Measurements from ENCODE around the gene SH3BP4.
"Not testable (repeated sequence)": the region's sequence is repeated elsewhere in the genome, so short reads cannot be mapped to it uniquely, and the experiment has no call there.

The SH3BP4 gene

DNA sequence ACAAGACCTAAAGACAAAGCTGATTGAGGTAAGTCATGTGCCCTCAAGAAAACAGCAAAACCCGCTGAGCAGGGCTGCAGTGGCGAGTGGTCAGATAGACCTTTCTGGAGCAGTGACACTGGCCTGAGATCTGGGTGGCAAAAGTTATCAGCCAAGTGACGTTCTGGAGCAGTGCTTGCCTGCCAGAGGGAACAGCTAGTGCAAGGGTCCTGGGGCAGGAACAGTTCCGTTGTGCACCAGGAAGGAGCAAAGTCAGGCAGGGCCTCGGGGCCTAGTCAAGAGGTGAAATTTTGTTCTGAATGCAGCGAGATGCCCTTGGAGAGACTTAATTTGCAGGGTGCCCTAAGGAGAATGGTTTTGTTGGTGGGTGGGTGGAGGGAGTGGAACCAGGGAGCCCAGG, 67.0 kb downstream of the SH3BP4 start:
- Mint-ChIP-seq H3K36me3 (no peaks in the 10 kb centered on the region), H3K27ac (no peak overlapping the region), H3K4me1 (ENCODE audit: low read depth) (no peaks in the 10 kb centered on the region), H3K4me3 (no peak overlapping the region), H3K27me3 (peaks cover 1% of the 10 kb centered on the region), H3K9me3 (ENCODE audit: low read depth) (no peaks in the 10 kb centered on the region)

DNA sequence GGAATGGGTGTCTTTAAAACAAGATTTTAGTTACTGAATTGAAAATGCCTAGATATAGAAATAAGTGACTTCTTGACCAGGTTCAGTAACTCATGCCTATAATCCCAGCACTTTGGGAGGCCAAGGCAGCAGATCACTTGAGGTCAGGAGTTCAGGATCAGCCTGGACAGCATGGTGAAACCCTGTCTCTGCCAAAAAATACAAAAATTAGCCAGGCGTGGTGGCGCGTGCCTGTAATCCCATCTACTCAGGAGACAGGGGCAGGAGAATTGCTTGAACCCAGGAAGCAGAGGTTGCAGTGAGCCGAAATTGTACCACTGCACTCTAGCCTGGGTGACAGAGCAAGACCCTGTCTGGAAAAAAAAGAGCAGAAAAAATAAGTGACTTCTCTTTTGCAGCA, 68.3 kb downstream of the SH3BP4 start:
- not testable (repeated sequence) for H3K27me3 Mint-ChIP-seq; H3K9me3 Mint-ChIP-seq (ENCODE audit: low read depth); H3K36me3 Mint-ChIP-seq; H3K4me3 Mint-ChIP-seq; H3K4me1 Mint-ChIP-seq (ENCODE audit: low read depth); H3K27ac Mint-ChIP-seq

DNA sequence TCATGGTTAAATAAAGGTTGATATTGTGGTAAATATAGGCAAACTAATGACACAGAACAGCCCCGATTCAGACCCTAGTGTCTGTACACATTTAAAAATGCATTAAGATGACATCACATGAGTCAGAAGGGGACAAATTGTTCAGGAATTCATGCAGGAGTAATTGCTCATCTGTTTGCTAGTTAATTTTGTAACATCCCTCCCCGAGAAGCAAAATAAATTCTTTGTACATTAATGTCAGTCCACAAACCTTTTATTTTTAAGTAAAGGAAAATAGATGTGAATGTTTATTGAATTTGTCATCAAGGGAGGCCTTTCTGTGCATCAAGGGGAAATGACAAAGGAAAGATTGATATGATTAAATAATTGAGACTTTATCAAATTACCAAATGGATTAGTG, 69.9 kb downstream of the SH3BP4 start:
- Mint-ChIP-seq H3K27ac (no peak overlapping the region), H3K36me3 (no peaks in the 10 kb centered on the region), H3K9me3 (ENCODE audit: low read depth) (no peaks in the 10 kb centered on the region), H3K27me3 (no peaks in the 10 kb centered on the region), H3K4me1 (ENCODE audit: low read depth) (no peaks in the 10 kb centered on the region), H3K4me3 (no peak overlapping the region)

DNA sequence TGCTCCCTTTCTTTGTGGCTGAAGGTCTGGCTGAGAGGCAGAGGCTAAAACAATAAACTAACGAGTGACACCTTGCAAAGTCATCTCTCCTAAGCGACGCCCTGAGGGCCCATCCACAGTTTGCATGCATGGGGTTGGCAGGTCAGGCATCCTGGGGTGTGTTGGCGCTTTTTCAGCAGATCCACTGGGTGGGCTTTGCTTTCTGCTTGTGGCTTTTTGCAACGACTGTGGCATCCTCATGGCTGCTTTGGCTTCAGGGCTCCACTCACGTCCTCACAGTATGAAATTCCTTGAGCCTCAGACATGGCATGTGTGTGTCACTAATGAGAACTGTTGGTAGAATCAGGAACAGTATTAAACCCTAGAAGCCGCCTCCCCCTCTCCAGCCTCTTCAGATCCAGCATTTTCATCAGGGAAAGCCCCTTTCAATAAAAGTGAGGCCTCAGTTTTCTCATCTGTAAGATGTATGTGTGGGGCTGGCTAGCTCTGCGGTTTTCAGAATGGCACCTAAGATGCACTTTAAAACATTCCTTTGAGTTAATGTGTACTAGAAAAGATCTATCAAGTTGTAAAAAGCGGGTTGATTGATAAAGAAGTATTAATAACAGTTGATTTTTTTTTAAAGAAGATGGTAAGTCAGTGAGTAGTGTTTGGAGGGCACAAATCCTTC, 72.5 kb downstream of the SH3BP4 start:
- no peaks in the 10 kb centered on the region for H3K4me1 Mint-ChIP-seq (ENCODE audit: low read depth)
- H3K36me3 Mint-ChIP-seq: no peaks in the 10 kb centered on the region
- H3K27ac Mint-ChIP-seq: no peak overlapping the region
- no peak overlapping the region for H3K4me3 Mint-ChIP-seq
- peaks cover 2% of the 10 kb centered on the region for H3K27me3 Mint-ChIP-seq
- H3K9me3 Mint-ChIP-seq (ENCODE audit: low read depth): no peaks in the 10 kb centered on the region

- Mint-ChIP-seq H3K4me1 (ENCODE audit: low read depth) (no peaks in the 10 kb centered on the region), H3K4me3 (no peak overlapping the region), H3K27ac (no peak overlapping the region), H3K36me3 (no peaks in the 10 kb centered on the region), H3K9me3 (ENCODE audit: low read depth) (no peaks in the 10 kb centered on the region), H3K27me3 (peaks cover 2% of the 10 kb centered on the region)
These were observed 73.3 kb downstream of the SH3BP4 start for GRCh38 chr2:235024931-235025773.

DNA sequence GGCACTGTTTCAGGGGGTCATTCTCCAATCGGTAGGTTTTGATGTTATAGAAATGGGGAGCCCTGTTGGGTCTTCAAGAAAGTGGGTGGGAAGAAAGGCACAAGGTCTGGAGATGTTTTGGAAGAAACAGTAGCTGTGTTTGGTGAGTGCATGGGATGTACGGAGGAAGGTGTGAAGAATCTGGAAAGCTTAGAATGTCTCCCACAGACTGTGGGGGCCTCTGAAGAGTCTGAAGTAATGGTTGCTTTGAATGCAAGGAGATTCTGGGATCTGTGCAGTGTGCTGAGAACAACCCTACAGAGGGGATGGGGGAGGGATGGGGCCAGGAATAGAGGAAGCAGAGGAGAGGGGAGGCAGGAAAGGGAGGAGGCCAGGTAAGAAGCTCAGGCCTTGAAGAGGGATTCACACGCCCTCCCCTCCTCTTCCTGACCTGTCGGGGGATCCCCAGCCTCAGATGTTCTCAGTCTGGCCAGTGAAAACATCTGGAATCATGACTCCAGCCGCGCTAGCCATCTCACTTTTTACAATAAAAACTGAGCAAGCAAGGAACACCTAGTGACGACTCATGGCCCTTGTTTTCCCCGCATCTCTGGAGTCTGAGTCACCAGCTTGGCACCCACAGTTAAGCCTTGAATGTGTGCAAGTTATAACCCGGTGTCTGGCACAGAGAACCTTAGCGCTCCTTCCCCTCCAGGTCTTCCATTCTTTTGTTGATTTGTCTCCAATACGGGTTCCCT, 74.2 kb downstream of the SH3BP4 start:
- no peak overlapping the region for H3K4me3 Mint-ChIP-seq
- H3K27me3 Mint-ChIP-seq: peaks cover 2% of the 10 kb centered on the region
- no peak overlapping the region for H3K27ac Mint-ChIP-seq
- no peaks in the 10 kb centered on the region for H3K9me3 Mint-ChIP-seq (ENCODE audit: low read depth)
- H3K4me1 Mint-ChIP-seq (ENCODE audit: low read depth): no peaks in the 10 kb centered on the region
- no peaks in the 10 kb centered on the region for H3K36me3 Mint-ChIP-seq

DNA sequence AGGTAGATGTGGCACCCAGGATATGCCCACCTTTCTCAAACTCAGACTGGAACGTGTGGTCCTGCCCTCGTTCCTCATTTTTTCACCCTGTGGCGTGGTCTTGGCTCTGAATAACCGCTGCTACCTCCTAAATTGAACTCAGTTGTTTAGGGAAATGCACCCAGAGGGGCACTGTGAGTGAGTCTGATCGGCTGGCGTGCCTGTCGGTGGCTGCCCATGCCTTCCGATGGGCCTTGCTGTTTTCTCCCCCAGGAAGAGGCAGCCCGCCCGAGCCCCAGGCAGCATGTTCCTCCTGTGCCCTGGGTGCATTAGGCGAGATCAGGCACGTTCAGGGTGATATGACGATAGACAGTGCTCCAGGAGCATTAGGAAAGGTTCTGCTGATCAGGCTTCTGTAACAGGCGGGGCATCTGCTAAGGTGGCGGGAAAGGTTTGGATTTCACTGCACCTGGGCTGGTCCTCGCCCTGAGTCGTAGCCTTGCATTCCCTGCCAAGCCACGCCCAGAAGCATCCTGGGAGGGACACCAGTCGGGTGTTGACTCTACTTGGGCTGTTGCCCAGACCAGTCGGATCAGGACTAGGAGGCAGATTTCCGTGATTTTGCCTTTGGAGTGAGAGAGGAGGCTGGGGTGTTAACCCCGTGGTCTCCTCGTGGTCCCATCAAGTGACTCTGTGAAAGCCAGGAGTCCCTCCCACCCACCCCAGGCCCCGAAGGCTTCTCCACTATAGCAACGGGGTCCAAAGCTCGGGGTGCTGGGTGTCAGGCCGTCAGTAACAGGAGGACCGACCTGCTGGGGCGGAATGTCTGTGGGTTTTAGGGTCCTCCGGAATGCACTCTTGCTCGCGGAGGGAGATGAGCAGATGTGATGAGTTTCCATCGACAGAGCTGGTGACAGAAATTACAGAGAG, 75.1 kb downstream of the SH3BP4 start:
- no peaks in the 10 kb centered on the region for H3K4me1 Mint-ChIP-seq (ENCODE audit: low read depth)
- no peak overlapping the region for H3K27ac Mint-ChIP-seq
- peaks cover 2% of the 10 kb centered on the region for H3K27me3 Mint-ChIP-seq
- no peaks in the 10 kb centered on the region for H3K9me3 Mint-ChIP-seq (ENCODE audit: low read depth)
- no peak overlapping the region for H3K4me3 Mint-ChIP-seq
- H3K36me3 Mint-ChIP-seq: no peaks in the 10 kb centered on the region

DNA sequence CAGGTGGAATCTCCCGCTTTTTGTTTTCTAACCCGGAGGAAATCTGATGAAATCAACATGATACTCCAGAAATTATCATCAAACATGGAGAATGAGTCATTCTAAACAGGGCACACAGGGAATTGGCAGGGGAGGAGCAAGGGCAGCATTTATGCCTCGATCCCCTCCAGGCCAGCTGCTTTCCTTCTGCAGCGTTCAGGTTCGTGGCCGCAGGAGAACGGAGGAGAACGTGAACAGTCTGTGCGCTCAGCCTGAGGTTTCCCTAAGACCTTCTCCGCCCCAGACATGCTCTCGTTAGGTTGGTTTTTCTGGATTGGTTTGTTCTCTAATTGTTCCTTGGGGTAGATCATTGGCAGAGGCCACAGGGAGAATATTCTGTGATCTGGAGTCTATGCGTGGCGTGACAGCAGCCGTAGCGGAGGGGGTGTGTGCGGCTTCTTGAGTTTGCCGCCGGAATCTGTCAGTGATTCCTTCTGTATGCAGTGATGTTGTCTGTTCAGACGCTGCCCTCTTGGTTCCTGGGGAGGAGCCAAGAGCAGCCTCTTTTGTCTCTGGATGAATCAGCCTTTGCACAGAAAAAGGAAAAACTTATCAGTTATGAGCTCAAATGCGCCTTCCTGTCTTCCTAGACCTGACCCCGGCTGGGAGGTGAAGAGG, 75.9 kb downstream of the SH3BP4 start:
- H3K27ac Mint-ChIP-seq: no peak overlapping the region
- H3K4me3 Mint-ChIP-seq: no peak overlapping the region
- no peaks in the 10 kb centered on the region for H3K9me3 Mint-ChIP-seq (ENCODE audit: low read depth)
- no peaks in the 10 kb centered on the region for H3K4me1 Mint-ChIP-seq (ENCODE audit: low read depth)
- H3K27me3 Mint-ChIP-seq: peaks cover 2% of the 10 kb centered on the region
- H3K36me3 Mint-ChIP-seq: no peaks in the 10 kb centered on the region

DNA sequence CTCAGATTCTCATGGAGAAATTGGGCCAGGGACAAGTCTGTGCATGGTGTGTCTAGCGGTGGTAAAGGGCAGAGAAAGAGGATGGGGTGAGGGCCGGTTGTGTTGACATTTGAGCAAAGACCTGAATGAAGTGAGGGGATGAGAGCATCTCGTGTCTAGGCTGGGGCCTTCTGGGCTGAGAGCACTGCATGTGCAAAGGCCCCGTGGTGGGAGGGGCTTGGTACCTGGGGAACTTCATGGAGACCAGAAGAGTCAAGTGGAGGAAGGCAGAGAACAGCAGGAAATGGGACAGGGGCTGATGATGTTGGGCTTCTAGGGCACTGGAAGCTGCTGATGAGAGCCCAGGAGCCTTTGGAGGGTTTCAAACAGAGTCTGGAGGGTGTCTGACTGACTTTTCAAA, 76.8 kb downstream of the SH3BP4 start:
- no peaks in the 10 kb centered on the region for H3K4me1 Mint-ChIP-seq (ENCODE audit: low read depth)
- H3K36me3 Mint-ChIP-seq: no peaks in the 10 kb centered on the region
- no peak overlapping the region for H3K27ac Mint-ChIP-seq
- peaks cover 2% of the 10 kb centered on the region for H3K27me3 Mint-ChIP-seq
- no peak overlapping the region for H3K4me3 Mint-ChIP-seq
- no peaks in the 10 kb centered on the region for H3K9me3 Mint-ChIP-seq (ENCODE audit: low read depth)

DNA sequence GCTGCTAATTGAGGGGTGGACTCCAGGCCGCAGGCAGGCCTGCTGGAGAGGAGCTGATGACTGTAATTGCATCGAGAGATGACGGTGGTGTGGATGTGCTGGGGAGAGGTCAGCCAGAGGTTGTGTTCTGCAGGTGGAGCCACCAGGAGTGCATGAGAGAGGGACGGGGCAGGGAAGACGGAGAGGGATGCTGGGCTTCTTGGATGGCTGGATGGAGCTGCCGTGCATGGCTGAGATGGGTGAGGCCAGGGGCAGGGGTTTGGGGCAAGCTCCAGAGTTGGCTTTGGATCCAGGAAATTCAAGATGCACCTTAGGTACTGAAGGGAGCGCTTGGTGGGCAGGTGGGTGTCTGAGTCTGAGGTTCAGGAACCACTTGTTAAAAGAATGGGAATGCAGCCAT, 77.2 kb downstream of the SH3BP4 start:
- H3K4me1 Mint-ChIP-seq (ENCODE audit: low read depth): no peaks in the 10 kb centered on the region
- H3K9me3 Mint-ChIP-seq (ENCODE audit: low read depth): no peaks in the 10 kb centered on the region
- peaks cover 2% of the 10 kb centered on the region for H3K27me3 Mint-ChIP-seq
- H3K36me3 Mint-ChIP-seq: no peaks in the 10 kb centered on the region
- no peak overlapping the region for H3K27ac Mint-ChIP-seq
- H3K4me3 Mint-ChIP-seq: no peak overlapping the region

- Mint-ChIP-seq H3K27me3 (peaks cover 2% of the 10 kb centered on the region), H3K9me3 (ENCODE audit: low read depth) (no peaks in the 10 kb centered on the region), H3K27ac (no peak overlapping the region), H3K36me3 (no peaks in the 10 kb centered on the region), H3K4me1 (ENCODE audit: low read depth) (no peaks in the 10 kb centered on the region), H3K4me3 (no peak overlapping the region)
These were observed 78.3 kb downstream of the SH3BP4 start for GRCh38 chr2:235030126-235030525.

DNA sequence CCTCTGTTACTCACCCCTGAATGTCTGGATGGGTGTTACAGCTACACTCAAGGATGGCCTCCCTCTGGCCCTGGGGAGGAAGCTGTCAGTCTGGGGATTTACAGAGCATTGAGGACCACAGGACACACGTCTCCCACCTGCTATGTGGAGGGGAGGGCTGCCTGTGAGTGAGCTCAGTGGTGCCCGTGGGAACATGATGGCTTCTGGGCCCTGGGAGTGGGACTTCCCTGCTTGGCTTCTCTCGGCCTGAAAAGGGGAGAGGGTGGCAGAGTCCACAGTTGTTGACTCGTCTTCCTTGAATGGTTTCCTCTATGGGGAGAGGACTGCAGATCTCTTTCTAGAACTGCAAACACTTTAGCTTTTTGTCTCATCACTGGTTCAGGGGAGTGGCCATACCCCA, 79.1 kb downstream of the SH3BP4 start:
- Mint-ChIP-seq H3K27me3 (peaks cover 2% of the 10 kb centered on the region), H3K4me3 (no peak overlapping the region), H3K4me1 (ENCODE audit: low read depth) (no peaks in the 10 kb centered on the region), H3K9me3 (ENCODE audit: low read depth) (no peaks in the 10 kb centered on the region), H3K36me3 (no peaks in the 10 kb centered on the region), H3K27ac (no peak overlapping the region)

GRCh38 chr2:235031686-235032373, 80.0 kb downstream of the SH3BP4 start:
- H3K9me3 Mint-ChIP-seq (ENCODE audit: low read depth): no peaks in the 10 kb centered on the region
- H3K27ac Mint-ChIP-seq: no peak overlapping the region
- peaks cover 2% of the 10 kb centered on the region for H3K27me3 Mint-ChIP-seq
- no peaks in the 10 kb centered on the region for H3K4me1 Mint-ChIP-seq (ENCODE audit: low read depth)
- H3K4me3 Mint-ChIP-seq: no peak overlapping the region
- no peaks in the 10 kb centered on the region for H3K36me3 Mint-ChIP-seq

DNA sequence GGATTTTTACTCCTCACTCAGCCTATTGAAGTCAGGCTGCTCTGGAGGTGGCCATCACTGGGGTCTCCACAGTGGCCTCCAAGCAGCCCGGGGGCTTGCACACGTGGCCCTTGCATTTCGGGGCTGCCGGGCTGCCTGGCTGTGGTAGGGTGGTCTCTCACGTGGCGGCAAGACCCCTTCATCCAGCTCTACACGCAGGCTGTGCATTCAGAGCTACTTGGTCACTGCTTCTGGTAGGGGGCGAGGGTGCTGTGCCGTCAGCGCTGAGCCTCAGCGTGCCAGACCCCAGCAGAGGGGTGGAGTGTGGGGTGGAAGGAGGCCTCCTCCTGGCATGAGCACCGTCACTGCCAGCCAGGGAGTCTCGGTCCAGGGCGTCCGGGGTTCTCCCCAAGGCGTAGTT, 80.6 kb downstream of the SH3BP4 start:
- no peaks in the 10 kb centered on the region for H3K9me3 Mint-ChIP-seq (ENCODE audit: low read depth)
- H3K4me3 Mint-ChIP-seq: no peak overlapping the region
- H3K4me1 Mint-ChIP-seq (ENCODE audit: low read depth): no peaks in the 10 kb centered on the region
- peaks cover 2% of the 10 kb centered on the region for H3K27me3 Mint-ChIP-seq
- no peak overlapping the region for H3K27ac Mint-ChIP-seq
- H3K36me3 Mint-ChIP-seq: no peaks in the 10 kb centered on the region
